Measurements from ENCODE around the gene FAR2.

DNA sequence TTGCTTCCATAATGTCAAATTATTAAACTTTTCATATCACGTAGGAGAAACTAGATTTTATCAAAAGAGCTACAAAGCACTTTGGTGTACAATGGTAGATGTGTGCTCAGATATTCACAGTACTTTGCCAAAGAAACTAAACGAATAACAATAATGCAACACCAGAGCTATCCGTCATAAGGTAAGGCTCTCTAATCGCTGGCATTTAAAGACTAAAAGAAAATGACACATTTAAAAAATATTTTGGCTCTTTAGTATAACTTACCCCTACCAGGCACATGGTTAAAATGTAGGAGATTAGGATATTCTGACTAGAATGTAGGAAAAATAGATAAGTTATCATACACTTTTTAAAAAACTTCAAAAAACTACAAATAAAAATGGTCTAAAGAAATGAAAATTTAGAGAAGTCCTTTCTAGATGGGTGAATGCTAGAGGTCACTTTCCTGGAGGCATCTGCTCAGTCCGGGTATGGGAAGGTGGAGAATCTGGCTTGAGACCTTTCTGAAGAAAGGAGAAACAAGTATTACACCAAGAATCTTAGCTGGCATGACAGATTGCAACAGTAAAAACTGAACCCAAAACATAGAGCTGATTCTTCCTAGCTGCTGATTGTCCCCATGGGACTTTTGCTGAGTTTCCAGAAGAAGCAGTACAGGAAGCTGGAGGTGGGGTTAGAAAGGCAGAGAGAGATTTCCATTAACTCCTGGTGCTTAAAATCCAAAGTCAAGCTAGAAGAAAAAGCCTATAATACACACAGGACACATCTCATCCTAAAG lies 67.9 kb downstream of the FAR2 start:
- TF ChIP-seq, protein P1, sequence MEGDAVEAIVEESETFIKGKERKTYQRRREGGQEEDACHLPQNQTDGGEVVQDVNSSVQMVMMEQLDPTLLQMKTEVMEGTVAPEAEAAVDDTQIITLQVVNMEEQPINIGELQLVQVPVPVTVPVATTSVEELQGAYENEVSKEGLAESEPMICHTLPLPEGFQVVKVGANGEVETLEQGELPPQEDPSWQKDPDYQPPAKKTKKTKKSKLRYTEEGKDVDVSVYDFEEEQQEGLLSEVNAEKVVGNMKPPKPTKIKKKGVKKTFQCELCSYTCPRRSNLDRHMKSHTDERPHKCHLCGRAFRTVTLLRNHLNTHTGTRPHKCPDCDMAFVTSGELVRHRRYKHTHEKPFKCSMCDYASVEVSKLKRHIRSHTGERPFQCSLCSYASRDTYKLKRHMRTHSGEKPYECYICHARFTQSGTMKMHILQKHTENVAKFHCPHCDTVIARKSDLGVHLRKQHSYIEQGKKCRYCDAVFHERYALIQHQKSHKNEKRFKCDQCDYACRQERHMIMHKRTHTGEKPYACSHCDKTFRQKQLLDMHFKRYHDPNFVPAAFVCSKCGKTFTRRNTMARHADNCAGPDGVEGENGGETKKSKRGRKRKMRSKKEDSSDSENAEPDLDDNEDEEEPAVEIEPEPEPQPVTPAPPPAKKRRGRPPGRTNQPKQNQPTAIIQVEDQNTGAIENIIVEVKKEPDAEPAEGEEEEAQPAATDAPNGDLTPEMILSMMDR (IDR thresholded peaks at IDR 0.05; ENCODE audit: insufficient read depth, low read depth, low read length): no peak
- TF ChIP-seq EZH2 (IDR thresholded peaks at IDR 0.05; ENCODE audit: insufficient read depth, low read length): no peak
